GM23248 (cell line): ENCODE data around the gene LGI2.

Experiments used
- EZH2 ChIP-seq: fragments of 200-600 bp; sonication (generic); IDR thresholded peaks from 2 replicates; pipeline ENCODE4 v1.6.1; 2018; ENCODE audit warnings: antibody characterized with exemption, mild to moderate bottlenecking; ENCODE audit not compliant: insufficient read depth, poor library complexity, severe bottlenecking
- EZH2phosphoT487 ChIP-seq: fragments of 200-600 bp; sonication (generic); IDR thresholded peaks from 2 replicates; pipeline ENCODE4 v1.6.1; 2018; ENCODE audit warnings: antibody characterized with exemption, moderate library complexity, mild to moderate bottlenecking, low read depth; ENCODE audit not compliant: insufficient read depth

- TF ChIP-seq EZH2, result no peak
- TF ChIP-seq EZH2phosphoT487, result no peak
Measured at GRCh38 chr4:25060963-25061340, 30.2 kb upstream of the LGI2 start.
